ENCODE results near the gene MAP2K5.

Gene MAP2K5

DNA sequence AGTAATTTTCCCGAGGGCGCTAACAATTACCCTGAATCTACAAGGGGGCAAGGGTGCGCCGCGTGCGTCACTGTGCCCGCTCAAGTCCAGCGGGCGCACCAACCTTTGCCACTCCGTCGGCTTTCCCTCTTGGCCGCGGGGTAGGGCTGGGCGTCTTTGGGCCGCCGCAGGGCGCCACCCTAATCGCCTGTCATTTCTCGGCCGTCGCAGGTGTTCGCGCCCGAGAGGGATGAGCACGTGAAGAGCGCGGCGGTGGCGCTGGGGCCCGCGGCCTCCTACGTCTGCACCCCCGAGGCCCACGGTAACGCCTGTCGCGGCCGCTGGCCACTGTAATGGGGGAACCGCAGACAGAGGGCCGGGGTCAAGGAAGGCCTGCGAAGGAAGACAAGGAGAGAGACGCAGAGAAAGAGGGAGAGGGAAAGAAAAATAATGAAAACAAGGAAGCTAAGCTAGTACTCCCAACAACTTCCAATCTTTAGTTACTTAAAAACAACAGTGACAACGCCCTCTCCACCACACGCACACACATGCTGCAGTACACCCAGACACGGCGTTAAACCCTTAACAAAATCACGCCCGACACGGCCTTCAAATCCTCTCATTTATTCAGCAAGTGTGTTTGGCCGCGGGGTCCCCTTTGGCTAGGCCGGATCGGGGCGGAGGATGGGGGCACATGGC is 286.6 kb downstream of the MAP2K5 start:
- POLR2A ChIA-PET, result no interaction called here
- no peaks in the 10 kb centered on the region for H3K36me3 ChIP-seq (ENCODE audit: control insufficient read depth in 2 of 2, insufficient read depth in 1 of 2, low read length in 2 of 2)
- TF ChIP-seq, protein P1, sequence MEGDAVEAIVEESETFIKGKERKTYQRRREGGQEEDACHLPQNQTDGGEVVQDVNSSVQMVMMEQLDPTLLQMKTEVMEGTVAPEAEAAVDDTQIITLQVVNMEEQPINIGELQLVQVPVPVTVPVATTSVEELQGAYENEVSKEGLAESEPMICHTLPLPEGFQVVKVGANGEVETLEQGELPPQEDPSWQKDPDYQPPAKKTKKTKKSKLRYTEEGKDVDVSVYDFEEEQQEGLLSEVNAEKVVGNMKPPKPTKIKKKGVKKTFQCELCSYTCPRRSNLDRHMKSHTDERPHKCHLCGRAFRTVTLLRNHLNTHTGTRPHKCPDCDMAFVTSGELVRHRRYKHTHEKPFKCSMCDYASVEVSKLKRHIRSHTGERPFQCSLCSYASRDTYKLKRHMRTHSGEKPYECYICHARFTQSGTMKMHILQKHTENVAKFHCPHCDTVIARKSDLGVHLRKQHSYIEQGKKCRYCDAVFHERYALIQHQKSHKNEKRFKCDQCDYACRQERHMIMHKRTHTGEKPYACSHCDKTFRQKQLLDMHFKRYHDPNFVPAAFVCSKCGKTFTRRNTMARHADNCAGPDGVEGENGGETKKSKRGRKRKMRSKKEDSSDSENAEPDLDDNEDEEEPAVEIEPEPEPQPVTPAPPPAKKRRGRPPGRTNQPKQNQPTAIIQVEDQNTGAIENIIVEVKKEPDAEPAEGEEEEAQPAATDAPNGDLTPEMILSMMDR (tag by site-specific recombination; IDR thresholded peaks at IDR 0.05), result no peak
- TF ChIP-seq MEIS1 (CRISPR knock-in tag; IDR thresholded peaks at IDR 0.05; ENCODE audit: borderline replicate concordance) (no peak), ZNF24 (tag by site-specific recombination; IDR thresholded peaks at IDR 0.05) (no peak), ZNF202 (tag by site-specific recombination; IDR thresholded peaks at IDR 0.05; ENCODE audit: borderline replicate concordance) (0 out of 2 replicates have a peak, but pooled peaks have one; percentile 44)
- CTCF ChIA-PET, result no interaction called here
- H3K4me1 ChIP-seq (ENCODE audit: control insufficient read depth, insufficient read depth, low read length), result peaks cover 4% of the 10 kb centered on the region
- H3K4me3 ChIP-seq (ENCODE audit: low read depth, low read length), result no peak overlapping the region
- no peak overlapping the region for H3K27ac ChIP-seq (ENCODE audit: extremely low read depth, low read depth, low read length)
- no peaks in the 10 kb centered on the region for H3K9me3 ChIP-seq (ENCODE audit: control insufficient read depth, insufficient read depth, low read depth, low read length)

DNA sequence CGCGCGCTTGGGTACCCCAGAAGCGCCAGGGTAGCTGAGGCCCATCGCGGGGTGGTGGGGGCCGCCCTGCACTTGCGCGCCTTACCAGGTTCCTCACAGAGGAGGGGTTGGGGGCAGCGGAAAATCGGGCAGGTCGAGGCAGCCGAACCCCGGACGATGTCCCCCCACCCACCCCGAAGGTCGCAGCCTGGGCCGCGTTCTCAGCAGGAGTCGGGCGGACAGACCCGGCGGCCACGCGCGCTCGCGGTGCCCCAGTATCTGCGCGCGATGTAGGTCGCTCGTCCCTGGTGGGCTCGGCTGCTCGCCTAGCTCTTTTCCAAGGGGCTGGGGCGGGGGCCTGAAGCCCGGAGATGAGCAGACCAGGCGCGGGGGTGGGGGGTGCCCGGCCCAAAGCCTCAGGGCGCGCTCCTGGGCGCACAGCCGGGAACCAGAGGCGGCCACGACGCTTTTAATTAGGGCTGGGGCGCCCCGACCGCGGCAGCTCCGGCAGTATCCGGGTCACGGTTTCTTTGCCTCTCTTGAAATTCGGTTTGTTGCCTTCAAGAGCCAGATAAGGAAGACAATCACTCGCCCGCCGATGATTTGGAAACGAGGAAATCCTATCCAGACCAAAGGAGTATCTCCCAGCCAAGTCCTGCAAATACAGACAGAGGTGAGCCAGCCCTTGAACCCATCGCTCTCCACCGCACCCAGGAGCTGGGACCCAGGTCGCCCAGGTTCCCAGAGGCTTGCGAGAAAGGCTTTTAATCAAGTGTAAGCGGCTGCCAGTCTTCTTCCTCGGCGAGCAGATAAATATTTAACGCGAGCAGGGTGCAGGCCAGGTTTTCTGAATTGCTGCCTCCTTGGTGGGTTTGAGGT is 287.4 kb downstream of the MAP2K5 start:
- Histone ChIP-seq H3K4me3 (ENCODE audit: low read depth, low read length) (no peak overlapping the region), H3K9me3 (ENCODE audit: control insufficient read depth, insufficient read depth, low read depth, low read length) (no peaks in the 10 kb centered on the region), H3K4me1 (ENCODE audit: control insufficient read depth, insufficient read depth, low read length) (peaks cover 1% of the 10 kb centered on the region), H3K27ac (ENCODE audit: extremely low read depth, low read depth, low read length) (no peak overlapping the region), H3K36me3 (ENCODE audit: control insufficient read depth in 2 of 2, insufficient read depth in 1 of 2, low read length in 2 of 2) (no peaks in the 10 kb centered on the region)
- TF ChIP-seq ZFHX2 (tag by site-specific recombination; conservative IDR thresholded peaks at IDR 0.05), result no peak
- no peak for TF ChIP-seq ZNF626 (tag by site-specific recombination; IDR thresholded peaks at IDR 0.05)
- TF ChIP-seq ZNF416 (tag by site-specific recombination; IDR thresholded peaks at IDR 0.05), result no peak
- no peak for TF ChIP-seq YY1 (tag by site-specific recombination; IDR thresholded peaks at IDR 0.05)
- no peak for TF ChIP-seq SP3 (tag by site-specific recombination; IDR thresholded peaks at IDR 0.05)
- no peak for TF ChIP-seq ZNF202 (tag by site-specific recombination; IDR thresholded peaks at IDR 0.05; ENCODE audit: borderline replicate concordance)
- no peak for TF ChIP-seq HOXC10 (CRISPR knock-in tag; IDR thresholded peaks at IDR 0.05)
- TF ChIP-seq, protein P2, sequence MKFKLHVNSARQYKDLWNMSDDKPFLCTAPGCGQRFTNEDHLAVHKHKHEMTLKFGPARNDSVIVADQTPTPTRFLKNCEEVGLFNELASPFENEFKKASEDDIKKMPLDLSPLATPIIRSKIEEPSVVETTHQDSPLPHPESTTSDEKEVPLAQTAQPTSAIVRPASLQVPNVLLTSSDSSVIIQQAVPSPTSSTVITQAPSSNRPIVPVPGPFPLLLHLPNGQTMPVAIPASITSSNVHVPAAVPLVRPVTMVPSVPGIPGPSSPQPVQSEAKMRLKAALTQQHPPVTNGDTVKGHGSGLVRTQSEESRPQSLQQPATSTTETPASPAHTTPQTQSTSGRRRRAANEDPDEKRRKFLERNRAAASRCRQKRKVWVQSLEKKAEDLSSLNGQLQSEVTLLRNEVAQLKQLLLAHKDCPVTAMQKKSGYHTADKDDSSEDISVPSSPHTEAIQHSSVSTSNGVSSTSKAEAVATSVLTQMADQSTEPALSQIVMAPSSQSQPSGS (tag by site-specific recombination; IDR thresholded peaks at IDR 0.05; ENCODE audit: low read depth), result no peak
- TF ChIP-seq, protein P3, sequence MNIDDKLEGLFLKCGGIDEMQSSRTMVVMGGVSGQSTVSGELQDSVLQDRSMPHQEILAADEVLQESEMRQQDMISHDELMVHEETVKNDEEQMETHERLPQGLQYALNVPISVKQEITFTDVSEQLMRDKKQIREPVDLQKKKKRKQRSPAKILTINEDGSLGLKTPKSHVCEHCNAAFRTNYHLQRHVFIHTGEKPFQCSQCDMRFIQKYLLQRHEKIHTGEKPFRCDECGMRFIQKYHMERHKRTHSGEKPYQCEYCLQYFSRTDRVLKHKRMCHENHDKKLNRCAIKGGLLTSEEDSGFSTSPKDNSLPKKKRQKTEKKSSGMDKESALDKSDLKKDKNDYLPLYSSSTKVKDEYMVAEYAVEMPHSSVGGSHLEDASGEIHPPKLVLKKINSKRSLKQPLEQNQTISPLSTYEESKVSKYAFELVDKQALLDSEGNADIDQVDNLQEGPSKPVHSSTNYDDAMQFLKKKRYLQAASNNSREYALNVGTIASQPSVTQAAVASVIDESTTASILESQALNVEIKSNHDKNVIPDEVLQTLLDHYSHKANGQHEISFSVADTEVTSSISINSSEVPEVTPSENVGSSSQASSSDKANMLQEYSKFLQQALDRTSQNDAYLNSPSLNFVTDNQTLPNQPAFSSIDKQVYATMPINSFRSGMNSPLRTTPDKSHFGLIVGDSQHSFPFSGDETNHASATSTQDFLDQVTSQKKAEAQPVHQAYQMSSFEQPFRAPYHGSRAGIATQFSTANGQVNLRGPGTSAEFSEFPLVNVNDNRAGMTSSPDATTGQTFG (tag by site-specific recombination; IDR thresholded peaks at IDR 0.05; ENCODE audit: borderline replicate concordance), result no peak
- TF ChIP-seq GLI2 (tag by site-specific recombination; IDR thresholded peaks at IDR 0.05; ENCODE audit: borderline replicate concordance, low read depth), result no peak
- TF ChIP-seq GLIS2 (tag by site-specific recombination; IDR thresholded peaks at IDR 0.05), result no peak
- TF ChIP-seq ZBTB1 (tag by site-specific recombination; IDR thresholded peaks at IDR 0.05), result no peak
- TF ChIP-seq, protein P4, sequence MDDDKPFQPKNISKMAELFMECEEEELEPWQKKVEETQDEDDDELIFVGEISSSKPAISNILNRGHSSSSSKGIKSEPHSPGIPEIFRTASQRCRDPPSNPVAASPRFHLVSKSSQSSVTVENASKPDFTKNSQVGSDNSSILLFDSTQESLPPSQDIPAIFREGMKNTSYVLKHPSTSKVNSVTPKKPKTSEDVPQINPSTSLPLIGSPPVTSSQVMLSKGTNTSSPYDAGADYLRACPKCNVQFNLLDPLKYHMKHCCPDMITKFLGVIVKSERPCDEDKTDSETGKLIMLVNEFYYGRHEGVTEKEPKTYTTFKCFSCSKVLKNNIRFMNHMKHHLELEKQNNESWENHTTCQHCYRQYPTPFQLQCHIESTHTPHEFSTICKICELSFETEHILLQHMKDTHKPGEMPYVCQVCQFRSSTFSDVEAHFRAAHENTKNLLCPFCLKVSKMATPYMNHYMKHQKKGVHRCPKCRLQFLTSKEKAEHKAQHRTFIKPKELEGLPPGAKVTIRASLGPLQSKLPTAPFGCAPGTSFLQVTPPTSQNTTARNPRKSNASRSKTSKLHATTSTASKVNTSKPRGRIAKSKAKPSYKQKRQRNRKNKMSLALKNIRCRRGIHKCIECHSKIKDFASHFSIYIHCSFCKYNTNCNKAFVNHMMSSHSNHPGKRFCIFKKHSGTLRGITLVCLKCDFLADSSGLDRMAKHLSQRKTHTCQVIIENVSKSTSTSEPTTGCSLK (tag by site-specific recombination; IDR thresholded peaks at IDR 0.05), result no peak
- no peak for TF ChIP-seq ZNF776 (tag by site-specific recombination; IDR thresholded peaks at IDR 0.05; ENCODE audit: borderline replicate concordance)
- TF ChIP-seq, protein P5, sequence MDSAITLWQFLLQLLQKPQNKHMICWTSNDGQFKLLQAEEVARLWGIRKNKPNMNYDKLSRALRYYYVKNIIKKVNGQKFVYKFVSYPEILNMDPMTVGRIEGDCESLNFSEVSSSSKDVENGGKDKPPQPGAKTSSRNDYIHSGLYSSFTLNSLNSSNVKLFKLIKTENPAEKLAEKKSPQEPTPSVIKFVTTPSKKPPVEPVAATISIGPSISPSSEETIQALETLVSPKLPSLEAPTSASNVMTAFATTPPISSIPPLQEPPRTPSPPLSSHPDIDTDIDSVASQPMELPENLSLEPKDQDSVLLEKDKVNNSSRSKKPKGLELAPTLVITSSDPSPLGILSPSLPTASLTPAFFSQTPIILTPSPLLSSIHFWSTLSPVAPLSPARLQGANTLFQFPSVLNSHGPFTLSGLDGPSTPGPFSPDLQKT (IDR thresholded peaks at IDR 0.05; ENCODE audit: borderline replicate concordance, low read depth, low read length), result no peak
- ChIA-PET POLR2A (no interaction called here), CTCF (interaction anchor here (1.2 kb wide), 1 partner anchor 373 kb away, joined by 3 read pairs; no protein-coding TSS in a partner anchor)
